ENCODE data around the gene ANKRD55. TPM values are rescaled to one million over a fixed set of nuclear protein-coding genes. Genes with fewer than 3 reads are reported as not detected.

The ANKRD55 gene
- total RNA-seq, 2 experiments from 2014 or later: not detected

GRCh38 chr5:56054666-56055065 is 178.5 kb downstream of the ANKRD55 start:
- Histone ChIP-seq H3K9me2 (ENCODE audit: insufficient read depth, low read length) (no peaks in the 10 kb centered on the region; the same call in 1 of the 2 replicates), H3K9me3 (ENCODE audit: low read length) (no peaks in the 10 kb centered on the region), H3K4me1 (ENCODE audit: insufficient read depth, low read length, poor library complexity, severe bottlenecking) (no peaks in the 10 kb centered on the region), H2AFZ (ENCODE audit: low read length) (no peak overlapping the region), H3K27ac (ENCODE audit: low read depth, low read length, poor library complexity, severe bottlenecking) (no peak overlapping the region), H3K36me3 (ENCODE audit: insufficient read depth, low read length) (no peaks in the 10 kb centered on the region), H3K4me3 (ENCODE audit: low read depth, low read length, poor library complexity, severe bottlenecking) (no peak overlapping the region), H3K4me2 (ENCODE audit: low read length) (no peak overlapping the region), H3K79me2 (ENCODE audit: insufficient read depth, low read depth, low read length) (no peaks in the 10 kb centered on the region), H4K20me1 (ENCODE audit: insufficient read depth, low read length) (no peaks in the 10 kb centered on the region)
- no TSS peak for BruUV-seq (replicated peaks)
- TF ChIP-seq EZH2phosphoT487 (IDR thresholded peaks at IDR 0.05; ENCODE audit: borderline replicate concordance, low read depth, low read length): no peak
- TF ChIP-seq CTCF (conservative IDR thresholded peaks at IDR 0.05; ENCODE audit: low read length): no peak
- intact Hi-C loops (cut with micrococcal nuclease; ENCODE audit: unreplicated experiment): no loop called here
- ChIA-PET CTCF (ENCODE audit: unreplicated experiment) (no interaction called here), POLR2A (no interaction called here)
- DNase-seq (ENCODE audit: low spot score): no peak

- TF ChIP-seq CTCF (conservative IDR thresholded peaks at IDR 0.05; ENCODE audit: low read length): no peak
- TF ChIP-seq EZH2phosphoT487 (IDR thresholded peaks at IDR 0.05; ENCODE audit: borderline replicate concordance, low read depth, low read length): no peak
- no peak overlapping the region for H3K4me3 ChIP-seq (ENCODE audit: low read depth, low read length, poor library complexity, severe bottlenecking)
- BruUV-seq (replicated peaks): no TSS peak
- H3K36me3 ChIP-seq (ENCODE audit: insufficient read depth, low read length): no peaks in the 10 kb centered on the region
- no peak overlapping the region for H2AFZ ChIP-seq (ENCODE audit: low read length)
- H3K27ac ChIP-seq (ENCODE audit: low read depth, low read length, poor library complexity, severe bottlenecking): no peak overlapping the region
- H3K9me3 ChIP-seq (ENCODE audit: low read length): no peaks in the 10 kb centered on the region
- ChIA-PET POLR2A (interaction anchor here (0.6 kb wide), 1 partner anchor 12 kb away, joined by 5 read pairs; no protein-coding TSS in a partner anchor), CTCF (ENCODE audit: unreplicated experiment) (no interaction called here)
- no peaks in the 10 kb centered on the region for H3K4me1 ChIP-seq (ENCODE audit: insufficient read depth, low read length, poor library complexity, severe bottlenecking)
- no peaks in the 10 kb centered on the region for H3K79me2 ChIP-seq (ENCODE audit: insufficient read depth, low read depth, low read length)
- H4K20me1 ChIP-seq (ENCODE audit: insufficient read depth, low read length): no peaks in the 10 kb centered on the region
- H3K4me2 ChIP-seq (ENCODE audit: low read length): no peak overlapping the region
- DNase-seq (ENCODE audit: low spot score): no peak
- intact Hi-C loops (cut with micrococcal nuclease; ENCODE audit: unreplicated experiment): no loop called here
- no peaks in the 10 kb centered on the region; the same call in 1 of the 2 replicates for H3K9me2 ChIP-seq (ENCODE audit: insufficient read depth, low read length)
Observed at GRCh38 chr5:56053363-56053762, 179.8 kb downstream of the ANKRD55 start.

- DNase-seq (ENCODE audit: low spot score): no peak
- Histone ChIP-seq H3K27ac (ENCODE audit: low read depth, low read length, poor library complexity, severe bottlenecking) (no peak overlapping the region), H3K9me3 (ENCODE audit: low read length) (no peaks in the 10 kb centered on the region), H3K79me2 (ENCODE audit: insufficient read depth, low read depth, low read length) (no peaks in the 10 kb centered on the region), H3K4me3 (ENCODE audit: low read depth, low read length, poor library complexity, severe bottlenecking) (no peak overlapping the region), H3K4me1 (ENCODE audit: insufficient read depth, low read length, poor library complexity, severe bottlenecking) (no peaks in the 10 kb centered on the region), H4K20me1 (ENCODE audit: insufficient read depth, low read length) (no peaks in the 10 kb centered on the region), H3K36me3 (ENCODE audit: insufficient read depth, low read length) (no peaks in the 10 kb centered on the region), H3K4me2 (ENCODE audit: low read length) (no peak overlapping the region), H3K9me2 (ENCODE audit: insufficient read depth, low read length) (no peaks in the 10 kb centered on the region; the same call in 1 of the 2 replicates), H2AFZ (ENCODE audit: low read length) (no peak overlapping the region)
- BruUV-seq (replicated peaks): no TSS peak
- TF ChIP-seq EZH2phosphoT487 (IDR thresholded peaks at IDR 0.05; ENCODE audit: borderline replicate concordance, low read depth, low read length) (no peak), CTCF (conservative IDR thresholded peaks at IDR 0.05; ENCODE audit: low read length) (no peak)
- ChIA-PET CTCF (ENCODE audit: unreplicated experiment) (no interaction called here), POLR2A (interaction anchor here (0.6 kb wide), 1 partner anchor 82 kb away, joined by 4 read pairs; no protein-coding TSS in a partner anchor)
- intact Hi-C loops (cut with micrococcal nuclease; ENCODE audit: unreplicated experiment): no loop called here
Observed at GRCh38 chr5:56052735-56053134, 180.4 kb downstream of the ANKRD55 start.
